CD4-positive, alpha-beta T cell treated with Interleukin-15 for 1 hour (primary cell): ENCODE results near the gene DGKI.

Experiments used
- DNase-seq: peaks from one replicate; pipeline ENCODE4 v3.0.0-alpha.2; 2020

DGKI gene

DNA sequence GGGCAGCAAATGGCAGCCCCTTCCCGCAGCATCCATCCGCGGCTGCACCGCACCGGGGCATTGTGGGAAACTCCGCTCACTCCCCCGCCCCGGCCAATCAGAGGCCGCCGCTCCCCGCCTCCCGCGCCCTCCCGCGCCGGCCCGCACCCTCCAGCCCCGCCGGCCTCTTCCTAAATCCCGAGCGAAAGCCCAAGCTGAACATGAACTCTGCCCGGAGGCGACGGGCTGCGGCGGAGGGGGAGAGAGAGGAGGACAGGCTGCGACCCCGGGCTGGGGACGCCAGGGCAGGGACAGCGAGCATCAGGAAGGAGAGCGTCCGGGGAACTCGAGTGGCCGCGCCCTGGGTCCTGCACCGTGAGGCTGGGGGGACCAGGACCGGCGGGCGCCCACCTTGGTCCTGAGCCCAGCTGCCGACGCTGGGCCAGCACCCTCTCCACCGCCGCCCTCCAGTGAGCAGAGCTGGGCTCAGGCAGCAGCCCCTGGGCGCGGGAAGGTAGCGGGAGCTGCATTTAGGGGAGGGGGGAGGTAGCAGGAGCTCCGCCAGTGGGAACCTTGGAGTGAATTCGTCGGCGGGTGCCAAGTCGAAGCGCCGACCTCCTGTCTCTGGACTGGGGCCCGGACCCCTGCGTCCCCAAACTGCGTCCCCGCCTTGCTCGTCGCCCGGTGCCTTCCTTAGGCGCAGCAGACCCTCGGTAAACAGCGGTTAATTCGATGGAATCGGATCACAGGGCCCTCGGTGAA lies at the start of gene DGKI:
Gene DGKI, minus strand, starts transcription at position 148 of the 741 bp plus-strand sequence.
- no peak for DNase-seq

DNA sequence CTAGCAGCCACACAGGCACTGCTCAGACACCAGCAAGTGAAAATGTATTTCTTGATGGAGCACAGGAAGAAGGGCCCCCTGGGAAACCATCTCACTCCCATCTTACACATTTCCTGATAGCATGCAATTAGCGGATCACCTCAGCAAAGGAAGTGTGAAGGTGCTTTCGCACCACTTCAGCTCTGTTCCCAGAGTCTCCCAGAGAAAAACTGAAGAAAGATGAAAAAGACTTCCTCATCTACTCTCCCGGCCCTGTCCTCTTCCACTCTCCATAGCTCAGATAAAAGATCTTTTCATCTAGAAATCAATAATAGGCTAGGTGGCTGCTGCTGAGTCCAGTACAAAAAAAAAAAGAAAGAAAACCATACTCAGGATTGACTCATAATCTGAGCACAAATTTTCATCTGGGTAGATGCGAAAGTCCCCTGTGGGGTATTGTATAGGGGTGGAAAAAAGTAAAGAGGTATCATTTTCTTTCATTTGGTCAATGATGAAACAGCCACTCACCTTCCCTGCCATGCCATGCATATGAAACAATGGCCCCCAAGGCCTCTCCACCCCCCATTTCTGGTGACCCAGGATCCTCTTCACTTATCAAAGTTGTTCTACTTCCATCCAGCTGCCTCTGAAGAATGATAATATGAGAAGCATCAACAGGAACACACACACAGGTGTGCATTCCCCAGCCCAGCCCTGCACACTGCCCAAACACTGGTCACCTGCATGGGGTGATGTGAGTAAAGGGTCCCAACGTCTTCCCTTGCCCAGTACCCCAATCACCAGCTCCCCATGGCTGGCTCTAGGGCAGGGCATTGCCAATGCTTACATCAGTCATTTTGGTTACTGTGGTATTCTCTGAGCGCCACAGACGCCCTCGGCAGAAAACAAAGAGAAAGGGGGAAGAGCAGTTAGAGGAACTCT lies 48.8 kb upstream of the DGKI start:
- no peak for DNase-seq

DNA sequence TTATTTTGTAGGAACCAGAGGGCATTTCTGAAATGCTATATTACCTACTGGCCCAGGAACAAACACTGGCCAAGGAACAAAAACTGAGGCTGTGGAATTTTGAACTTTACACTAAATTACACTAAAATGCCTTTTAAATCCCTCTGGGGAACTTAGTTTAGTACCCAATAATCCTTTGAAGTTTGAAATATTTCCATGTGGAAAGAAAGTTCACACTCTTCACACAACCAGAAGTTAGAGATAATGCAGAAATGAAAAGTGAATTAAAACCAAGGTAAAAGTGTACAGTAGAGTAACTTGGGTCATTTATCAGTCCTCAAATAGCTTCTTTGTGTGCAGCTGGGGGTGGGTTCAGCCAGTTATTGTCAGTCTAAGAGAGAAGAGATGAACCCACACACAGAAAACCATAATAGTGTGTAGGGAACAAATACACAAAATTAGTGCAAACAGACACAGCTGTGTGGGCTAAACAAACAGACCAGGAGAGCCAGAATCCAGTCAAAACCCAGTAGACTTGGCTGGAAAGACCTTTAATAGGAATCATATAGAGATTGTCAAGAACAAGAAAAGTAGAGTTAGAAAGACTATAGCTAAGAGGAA lies 46.5 kb upstream of the DGKI start:
- DNase-seq = no peak

DNA sequence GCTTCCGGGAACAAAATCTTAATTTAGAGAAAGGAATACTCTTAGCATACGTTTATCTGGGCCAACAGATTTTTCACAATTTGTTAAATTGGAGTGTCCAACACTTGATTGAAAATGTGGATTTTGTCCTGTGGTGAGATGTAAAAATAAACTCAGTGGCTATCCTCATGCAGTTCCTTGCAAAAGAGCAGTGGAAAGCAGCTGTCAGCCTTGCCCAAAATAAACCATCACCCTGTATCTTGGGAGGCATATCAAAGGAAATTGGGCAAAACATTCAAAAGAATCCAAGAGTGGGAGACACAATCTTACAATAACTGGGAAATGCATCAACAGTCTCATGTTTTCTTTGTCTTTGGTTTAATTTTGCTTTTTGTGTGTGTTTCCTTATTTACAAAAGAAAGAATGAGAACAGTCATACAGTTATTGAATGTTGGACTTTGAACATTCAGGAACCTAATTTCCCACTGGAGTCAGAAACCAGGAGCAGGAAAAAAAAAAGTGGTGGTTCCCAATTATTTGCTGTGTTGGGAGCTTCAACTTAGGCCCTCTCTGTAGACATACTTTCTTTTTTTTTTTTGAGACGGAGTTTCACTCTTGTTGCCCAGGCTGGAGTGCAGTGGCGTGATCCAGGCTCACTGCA lies 44.4 kb upstream of the DGKI start:
- no peak for DNase-seq

DNA sequence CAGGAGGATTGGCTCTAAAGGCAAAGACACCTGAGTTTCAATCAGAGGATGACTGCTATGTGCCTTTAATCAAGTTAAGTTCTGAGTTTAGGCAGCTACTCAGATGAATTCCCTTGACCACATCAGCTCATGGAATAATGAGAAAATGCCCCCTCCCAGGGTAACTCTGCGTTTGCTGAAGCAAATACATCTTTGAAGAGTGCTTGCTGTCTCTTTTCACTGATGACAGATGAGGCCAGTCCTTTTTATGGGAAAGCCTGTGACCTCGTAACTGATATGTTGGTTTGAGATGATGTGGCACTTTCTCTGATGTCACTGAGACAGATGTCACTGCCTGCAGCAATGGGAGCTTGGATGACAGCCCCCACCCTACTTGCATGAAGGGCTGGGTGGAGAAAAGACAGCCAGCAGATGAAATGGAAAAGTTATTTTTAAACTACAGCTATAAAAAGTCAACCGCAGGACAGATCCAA lies 43.7 kb upstream of the DGKI start:
- DNase-seq = no peak

DNA sequence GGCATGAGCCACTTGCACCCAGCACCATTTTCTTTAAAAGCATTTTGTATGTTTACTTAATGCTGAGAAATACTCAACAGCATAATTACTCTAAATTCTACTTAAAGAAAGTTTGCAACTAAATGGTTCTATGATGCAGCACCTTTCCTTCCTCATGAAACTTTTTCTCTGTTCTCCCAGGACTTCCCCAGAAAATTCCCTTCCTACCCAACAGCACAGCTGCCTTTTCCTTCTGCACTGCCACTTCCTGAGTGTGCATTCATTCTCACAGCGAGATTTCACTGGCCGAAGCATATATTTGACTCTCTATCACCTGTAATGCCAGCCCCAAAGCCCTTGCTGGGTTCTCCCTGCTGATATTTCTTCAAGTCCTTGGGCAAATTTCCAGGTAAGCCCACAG lies 41.5 kb upstream of the DGKI start:
- DNase-seq = no peak

DNA sequence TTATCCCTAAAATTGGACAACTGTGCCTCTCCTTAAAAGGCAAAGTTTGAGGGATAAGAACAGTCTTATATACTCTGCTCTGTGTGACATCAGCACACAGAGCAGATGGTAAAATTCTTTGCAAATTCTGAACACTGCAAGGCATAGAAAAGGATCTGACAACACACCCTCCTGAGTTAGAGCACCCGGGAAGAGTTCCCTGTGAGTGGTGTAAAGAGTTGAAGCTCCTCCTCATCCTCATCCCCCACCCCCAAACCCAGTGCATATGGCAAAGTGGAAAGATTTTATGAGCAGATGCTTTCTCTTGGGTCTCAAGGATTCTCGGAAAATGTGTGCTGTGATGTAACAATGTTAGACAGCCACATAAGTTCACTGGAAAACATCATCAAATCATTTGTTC lies 40.0 kb upstream of the DGKI start:
- no peak for DNase-seq

DNA sequence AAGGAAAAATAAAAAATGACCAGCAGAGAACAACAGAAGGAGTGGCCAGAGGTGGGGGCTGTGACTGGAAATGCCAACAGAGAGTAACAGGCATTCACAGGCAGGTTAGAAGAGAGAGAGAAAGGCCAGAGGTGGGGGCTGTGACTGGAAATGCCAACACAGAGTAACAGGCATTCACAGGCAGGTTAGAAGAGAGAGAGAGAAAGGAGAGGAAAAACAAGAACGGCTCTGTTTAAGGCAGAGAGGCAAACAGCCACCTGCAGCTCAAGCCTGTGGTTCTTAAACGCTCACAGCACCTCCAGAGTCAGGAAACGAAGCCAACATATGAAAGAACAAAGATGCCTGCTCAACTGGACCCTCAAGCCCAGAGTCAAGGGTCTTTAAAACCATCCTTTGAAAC lies 39.5 kb upstream of the DGKI start:
- no peak for DNase-seq

DNA sequence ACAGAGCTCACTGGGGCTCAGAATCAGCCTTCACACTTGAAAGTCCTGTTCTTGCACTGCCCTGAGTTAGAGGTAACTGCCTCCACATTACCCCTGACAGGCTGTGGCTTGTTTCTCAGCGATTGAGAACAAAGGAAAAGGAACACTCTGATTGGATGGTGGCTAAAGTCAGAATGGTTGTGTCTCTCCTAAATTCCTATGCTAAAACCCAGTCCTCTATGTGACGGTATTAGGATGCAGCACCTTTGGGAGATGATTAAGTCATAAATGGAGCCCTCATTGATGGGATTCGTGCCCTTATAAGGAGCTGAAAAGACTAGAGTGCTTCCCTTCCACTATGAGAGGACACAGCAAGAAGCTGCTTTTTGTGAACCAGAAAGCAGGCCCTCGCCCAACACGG lies 38.9 kb upstream of the DGKI start:
- DNase-seq = no peak

DNA sequence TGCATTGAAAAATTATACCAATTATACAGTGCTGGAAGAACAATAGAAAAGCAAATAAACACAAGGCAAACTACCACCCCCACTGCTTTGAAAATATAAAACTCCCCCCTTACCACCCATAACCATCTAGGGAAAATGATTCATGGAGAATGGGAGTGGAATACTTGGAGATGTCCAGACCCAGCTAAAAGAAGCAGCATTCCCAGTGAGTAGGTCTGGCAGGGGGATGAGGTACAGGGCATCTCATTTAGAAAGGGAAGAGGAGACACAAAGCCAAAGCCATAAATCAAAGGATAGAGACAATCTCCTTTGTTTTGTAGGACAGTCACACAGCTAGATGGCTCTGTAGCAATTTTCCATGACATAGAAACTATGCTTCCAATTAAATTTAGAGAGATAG lies 36.0 kb upstream of the DGKI start:
- DNase-seq = no peak

DNA sequence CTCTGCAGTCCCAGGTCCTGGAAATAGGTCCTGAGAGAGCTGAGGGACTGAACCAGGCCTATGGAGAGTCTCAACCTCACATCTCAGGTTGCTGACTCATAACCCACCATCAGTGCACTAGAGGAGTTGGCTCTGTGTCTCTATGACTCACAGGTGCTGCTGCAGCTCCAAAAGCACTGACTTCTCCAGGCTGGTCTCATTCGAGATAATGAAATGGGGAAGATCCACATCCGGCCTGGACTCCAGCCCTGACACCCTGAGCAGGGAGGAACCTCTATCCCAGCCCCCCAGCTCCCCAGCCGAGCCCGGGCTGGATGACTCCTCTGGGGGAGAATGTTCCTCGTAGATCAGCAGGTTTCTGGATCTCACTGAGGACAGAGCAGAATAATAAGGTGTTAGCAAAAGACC lies 35.5 kb upstream of the DGKI start:
- DNase-seq = no peak

DNA sequence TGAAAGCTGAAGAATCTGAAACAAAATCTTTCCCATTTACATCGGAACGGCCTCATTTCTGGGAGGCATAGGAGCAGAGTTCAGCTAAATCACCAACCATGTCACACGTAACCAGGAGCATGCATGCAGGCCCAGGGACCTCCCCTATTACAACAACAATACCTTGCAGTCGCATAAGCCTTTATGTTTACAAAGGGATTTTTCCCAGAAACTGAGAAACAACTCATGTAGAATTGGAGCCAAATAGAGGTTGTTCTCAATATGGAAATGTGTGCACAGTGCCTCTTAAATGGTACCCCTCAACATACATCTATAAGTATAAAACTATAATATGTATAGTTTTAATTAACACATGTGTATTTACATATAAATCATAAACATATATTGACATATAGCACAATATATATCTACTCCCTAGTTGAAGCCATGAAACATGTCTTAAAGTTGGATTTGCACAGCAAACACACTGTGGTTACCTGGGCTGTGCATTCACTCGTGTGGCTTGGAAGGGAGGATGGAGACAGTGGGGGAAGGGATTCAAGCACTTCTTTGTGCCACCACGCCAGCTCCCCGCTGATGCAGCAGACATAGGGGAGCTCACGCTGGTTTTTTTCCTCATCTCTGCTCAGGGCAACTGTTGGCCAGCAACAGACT lies 35.0 kb upstream of the DGKI start:
- no peak for DNase-seq

DNA sequence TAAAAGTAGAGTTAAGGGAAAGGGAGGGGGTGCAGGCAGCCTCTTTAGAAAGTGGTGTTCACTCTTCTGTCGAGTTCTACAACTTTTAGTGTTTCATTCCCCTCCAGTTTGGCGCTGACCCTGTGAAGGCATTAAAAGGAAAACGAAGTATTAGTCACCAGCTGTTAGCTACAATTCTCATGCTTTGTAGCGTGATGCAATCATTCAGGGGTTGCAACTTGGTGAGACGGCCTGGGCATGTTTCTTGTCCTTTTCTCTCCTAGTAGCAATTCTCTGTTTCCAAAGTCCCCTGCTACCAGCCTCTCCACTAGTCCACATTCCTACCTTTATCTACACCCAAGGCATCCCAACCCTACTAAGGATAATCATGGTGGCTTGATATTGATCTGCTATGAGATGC lies 33.7 kb upstream of the DGKI start:
- no peak for DNase-seq

DNA sequence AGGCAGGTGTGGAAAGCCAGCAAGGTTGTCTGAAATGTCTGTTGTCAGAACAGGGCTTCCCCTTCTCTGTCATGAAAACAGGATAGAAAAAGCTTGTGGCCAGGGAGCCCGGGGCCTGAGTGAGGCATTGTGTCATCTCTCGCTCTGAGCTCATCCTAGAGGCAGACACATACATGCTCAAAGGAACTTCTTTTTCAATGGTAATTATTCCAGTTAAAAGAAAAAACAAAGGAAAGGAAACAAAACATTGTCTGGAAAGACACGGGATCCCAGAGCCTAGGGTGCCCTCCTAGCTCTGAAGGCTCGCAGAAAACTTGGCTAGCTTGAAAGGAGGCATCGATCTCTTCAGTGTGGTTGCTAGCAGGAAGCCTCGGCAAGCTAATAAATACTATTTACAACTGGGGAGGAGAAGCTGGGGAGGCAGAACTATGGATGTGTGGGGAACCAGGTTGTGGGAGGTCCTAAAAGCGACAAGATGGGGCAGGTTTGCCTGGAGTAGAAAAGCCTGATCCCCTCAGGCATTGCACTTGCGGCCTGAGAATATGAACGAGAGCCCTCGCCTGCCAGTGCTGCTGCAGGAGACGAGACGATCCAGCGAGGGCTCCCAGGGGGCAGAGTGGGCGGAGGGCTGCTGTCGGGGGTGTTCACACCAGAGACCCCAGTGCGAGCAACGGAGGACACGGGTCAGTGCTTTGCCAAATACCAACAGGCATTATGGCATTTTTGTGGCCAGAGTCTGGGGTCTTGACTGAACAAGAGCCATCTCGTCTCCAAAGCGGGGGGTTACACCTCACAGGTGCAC lies 32.8 kb upstream of the DGKI start:
- DNase-seq = no peak

DNA sequence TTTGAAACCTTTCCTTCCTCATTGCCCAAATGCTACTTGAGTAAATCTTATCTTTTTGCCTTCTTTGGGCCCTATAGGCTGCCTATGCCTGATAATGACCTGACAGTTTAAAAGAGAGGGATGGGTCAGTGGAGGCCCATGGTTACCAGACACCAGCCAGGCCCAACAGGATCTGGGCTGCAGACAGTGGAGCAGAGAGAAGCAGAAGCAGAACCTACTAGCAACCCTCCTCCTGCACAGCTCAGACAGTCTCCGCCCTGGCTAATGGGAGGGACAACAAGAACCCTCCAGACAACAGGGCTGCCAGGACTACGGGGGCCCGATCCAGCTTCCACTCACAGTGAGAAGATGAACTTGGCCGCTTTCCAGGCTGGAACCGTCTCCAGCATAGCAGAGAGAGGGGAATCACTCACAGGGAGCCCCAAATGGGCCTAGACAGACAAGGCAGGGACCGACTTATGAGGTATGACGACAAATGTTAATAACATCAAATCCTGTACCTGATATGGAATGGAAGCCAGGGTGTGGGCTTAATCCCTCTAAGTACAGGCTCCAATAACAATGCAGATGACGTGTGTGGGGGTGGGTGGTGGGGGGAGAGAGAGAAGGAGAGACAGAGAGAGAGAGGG lies 31.7 kb upstream of the DGKI start:
- no peak for DNase-seq

DNA sequence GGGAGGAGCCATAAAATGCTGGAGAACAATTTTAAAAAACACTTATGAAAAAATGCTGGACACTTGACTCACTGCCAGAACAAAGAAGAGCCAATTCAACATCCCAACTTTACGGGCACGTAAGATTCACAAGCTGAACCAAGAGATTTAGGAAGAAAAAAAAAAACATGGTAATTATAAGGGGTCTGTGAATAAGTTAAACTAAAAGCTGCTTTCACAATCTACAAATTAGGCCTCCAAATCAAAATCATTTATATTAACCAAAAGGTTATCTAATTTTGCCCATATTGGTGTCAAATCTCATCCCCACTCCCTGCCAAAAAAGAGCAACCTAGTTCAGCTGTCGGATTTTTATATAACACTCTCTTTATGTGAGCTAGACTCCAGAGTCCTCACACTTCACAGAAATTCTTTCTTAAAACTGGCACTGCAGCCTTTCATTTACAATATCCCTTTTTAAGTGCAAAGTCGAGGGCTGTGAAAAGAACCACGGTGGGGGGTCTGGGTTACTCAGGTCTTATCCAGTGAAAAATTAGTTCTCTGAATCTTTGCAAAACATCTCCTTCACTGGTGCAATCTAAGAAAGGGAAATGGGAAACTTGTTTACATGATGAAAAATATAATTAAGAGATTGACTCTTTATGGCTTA lies 30.4 kb upstream of the DGKI start:
- no peak for DNase-seq

DNA sequence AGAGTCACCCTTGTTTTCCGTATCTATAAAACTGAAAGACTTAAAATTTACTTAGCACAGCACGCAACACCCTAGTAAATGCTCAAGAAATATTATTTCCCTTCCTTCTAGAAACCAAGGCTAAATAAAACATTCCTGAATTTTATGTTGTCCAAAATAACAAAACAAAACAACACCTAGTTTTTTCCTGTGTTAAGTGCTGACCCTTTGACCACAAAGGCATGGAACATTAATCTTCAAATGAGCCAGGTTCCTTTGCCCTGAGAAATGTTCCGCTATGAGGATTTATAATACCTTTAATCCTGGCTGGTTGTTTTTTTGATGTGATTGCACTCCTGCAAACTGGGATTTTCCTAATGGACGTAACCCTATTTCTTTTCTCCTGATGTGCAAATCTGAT lies 29.0 kb upstream of the DGKI start:
- DNase-seq = no peak

DNA sequence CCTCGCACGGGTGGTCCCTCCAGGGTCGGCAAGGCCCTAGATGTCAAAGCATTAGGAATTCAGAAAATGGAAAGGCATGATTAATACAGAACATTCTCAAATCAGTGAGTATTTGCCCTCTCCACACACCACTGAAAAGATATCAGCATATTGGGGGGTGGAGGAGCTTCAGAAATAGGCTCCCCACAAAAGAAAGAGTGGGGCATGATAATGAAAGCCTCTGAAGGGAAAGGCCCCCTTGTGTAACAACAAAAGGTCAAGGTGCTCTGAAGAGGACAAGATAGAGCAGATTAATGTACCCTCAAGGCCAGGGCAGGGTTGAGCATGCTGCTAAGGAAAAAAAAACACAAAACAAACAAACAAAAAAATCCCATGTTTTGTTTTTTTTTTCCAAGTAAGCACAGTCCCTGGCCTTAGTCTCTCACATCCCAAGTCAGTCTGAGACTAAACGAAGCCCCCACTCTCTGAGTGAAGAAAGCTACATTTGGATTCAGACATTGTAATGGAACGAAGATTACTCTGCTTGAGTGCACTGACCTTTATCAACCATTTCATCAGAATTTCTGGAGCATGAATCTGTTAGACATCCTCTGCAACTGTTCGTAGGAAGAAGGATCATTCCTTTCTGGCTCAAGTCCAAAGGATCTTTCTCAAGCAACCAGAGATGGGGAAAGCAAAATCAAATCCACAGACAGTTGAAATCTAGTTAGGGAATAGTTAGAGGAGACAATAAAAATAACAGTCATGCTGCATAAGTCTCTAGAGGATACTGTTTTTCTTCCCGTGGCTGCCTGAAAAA lies 27.4 kb upstream of the DGKI start:
- no peak for DNase-seq

DNA sequence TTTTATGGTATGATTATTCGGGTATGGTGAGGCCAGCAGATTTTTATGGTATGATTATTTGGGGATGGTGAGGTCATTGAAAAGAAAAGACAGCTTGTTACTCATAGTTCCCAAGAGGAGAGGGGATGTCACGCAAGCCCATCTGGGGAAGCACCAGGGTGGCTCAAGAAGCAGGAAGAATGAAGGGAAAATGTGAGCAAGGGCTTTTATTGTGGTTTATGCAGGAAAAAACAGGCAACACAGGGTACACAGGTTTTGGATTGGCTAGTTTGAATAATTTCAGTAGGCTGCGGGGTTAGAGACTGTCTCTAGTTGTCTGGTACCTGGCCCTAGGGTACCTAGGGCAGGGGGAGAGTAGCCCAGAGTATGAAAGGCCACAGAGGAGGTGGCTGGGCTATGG lies 26.8 kb upstream of the DGKI start:
- no peak for DNase-seq
